Stimulated activated CD4-positive, alpha-beta T cell treated with anti-CD3 and anti-CD28 coated beads, TNF-alpha, amount 100 ng/mL, for 4 hours (primary cell): ENCODE data around the gene EHBP1.
"Not testable (repeated sequence)": the region's sequence is repeated elsewhere in the genome, so short reads cannot be mapped to it uniquely, and the experiment has no call there.

Experiments
- DNase-seq, 3 experiments: peaks; one replicate each; pipeline ENCODE4 v3.0.0-alpha.2; 2020; ENCODE audit warnings: low read depth in 3 of 3

Gene EHBP1

GRCh38 chr2:62736899-62737559, 31.5 kb downstream of the EHBP1 start:
- no peak for DNase-seq

- no peak for DNase-seq
Observed at GRCh38 chr2:62738981-62739936, 33.7 kb downstream of the EHBP1 start.

- DNase-seq, result no peak
Observed at GRCh38 chr2:62740221-62740620, 34.7 kb downstream of the EHBP1 start.

GRCh38 chr2:62741127-62741526, 35.6 kb downstream of the EHBP1 start:
- no peak for DNase-seq

GRCh38 chr2:62741954-62742722, 36.6 kb downstream of the EHBP1 start:
- DNase-seq, result no peak

- DNase-seq, result no peak
Observed at GRCh38 chr2:62743506-62743905, 38.0 kb downstream of the EHBP1 start.

GRCh38 chr2:62744603-62745002, 39.1 kb downstream of the EHBP1 start:
- no peak for DNase-seq

- DNase-seq, result no peak
Observed at GRCh38 chr2:62745891-62746481, 40.5 kb downstream of the EHBP1 start.

GRCh38 chr2:62747169-62747568, 41.7 kb downstream of the EHBP1 start:
- DNase-seq, result no peak

- no peak for DNase-seq
Observed at GRCh38 chr2:62747876-62748275, 42.4 kb downstream of the EHBP1 start.

GRCh38 chr2:62749111-62749510, 43.6 kb downstream of the EHBP1 start:
- DNase-seq, result not testable (repeated sequence)

- no peak for DNase-seq
Observed at GRCh38 chr2:62757029-62757428, 51.5 kb downstream of the EHBP1 start.

GRCh38 chr2:62760026-62760425, 54.5 kb downstream of the EHBP1 start:
- no peak for DNase-seq

GRCh38 chr2:62760555-62760954, 55.0 kb downstream of the EHBP1 start:
- no peak for DNase-seq

- no peak for DNase-seq
Observed at GRCh38 chr2:62765619-62766376, 60.3 kb downstream of the EHBP1 start.

GRCh38 chr2:62768615-62769014, 63.1 kb downstream of the EHBP1 start:
- DNase-seq, result no peak

- no peak for DNase-seq
Observed at GRCh38 chr2:62770629-62771028, 65.1 kb downstream of the EHBP1 start.

GRCh38 chr2:62774555-62775366, 69.2 kb downstream of the EHBP1 start:
- no peak for DNase-seq

- DNase-seq, result no peak
Observed at GRCh38 chr2:62775367-62775668, 69.8 kb downstream of the EHBP1 start.

- DNase-seq, result no peak
Observed at GRCh38 chr2:62783679-62784078, 78.2 kb downstream of the EHBP1 start.
